Activated CD8-positive, alpha-beta memory T cell treated with anti-CD3 and anti-CD28 coated beads, Interleukin-2, amount 50 U/mL, for 1 hour (primary cell): ENCODE measurements around the gene CLNK.
A peak's percentile ranks its signal among the peaks of the same experiment; 100 is the strongest.
"Not testable (repeated sequence)": the region's sequence is repeated elsewhere in the genome, so short reads cannot be mapped to it uniquely, and the experiment has no call there.

Experiments
- DNase-seq: peaks from one replicate; pipeline ENCODE4 v3.0.0-alpha.2; 2020; ENCODE audit errors: extremely low read depth

The CLNK gene

DNA sequence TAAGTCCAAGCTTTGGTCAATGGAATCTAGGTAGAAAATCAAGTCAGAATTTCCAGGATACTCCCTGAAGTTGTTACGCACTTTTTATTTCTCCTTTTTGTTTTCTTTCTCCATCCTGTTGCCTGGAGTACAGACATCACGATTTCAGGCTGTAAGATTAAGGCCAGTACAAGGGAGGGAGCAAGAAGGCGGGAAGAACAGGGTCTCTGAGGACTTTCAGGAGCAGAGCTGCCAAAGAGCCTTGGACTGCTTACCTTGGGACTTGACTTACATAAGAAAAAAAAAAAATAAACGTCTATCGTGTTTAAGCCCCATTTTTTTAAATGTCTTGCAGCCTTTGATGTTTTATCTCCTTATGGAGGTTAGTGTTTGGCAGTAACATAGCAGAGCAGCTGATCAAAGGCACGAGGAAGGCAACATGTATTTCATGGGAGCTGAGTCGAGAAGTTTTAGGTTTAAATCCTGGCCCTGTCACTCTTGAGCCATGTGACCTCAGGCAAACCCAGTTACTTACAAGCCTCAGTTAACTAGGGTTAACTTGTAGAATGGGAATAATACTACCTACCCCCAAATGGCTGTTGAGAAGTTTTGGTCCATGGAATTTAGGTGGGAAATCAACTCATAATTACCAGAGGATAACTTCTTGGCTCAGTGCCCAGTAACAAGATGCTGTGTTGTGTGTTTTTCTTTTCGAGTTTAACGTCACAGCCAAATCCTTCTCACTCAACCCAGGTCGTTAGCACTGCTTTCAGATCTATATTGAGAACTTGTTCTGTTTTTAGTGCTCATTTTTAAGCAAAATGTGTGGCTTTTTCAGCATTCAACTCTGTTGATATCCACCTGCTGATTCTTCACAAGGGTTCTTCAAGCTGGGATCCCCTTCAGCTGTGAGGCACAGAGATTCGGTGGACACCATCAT is 106.8 kb downstream of the CLNK start:
- DNase-seq, result no peak

DNA sequence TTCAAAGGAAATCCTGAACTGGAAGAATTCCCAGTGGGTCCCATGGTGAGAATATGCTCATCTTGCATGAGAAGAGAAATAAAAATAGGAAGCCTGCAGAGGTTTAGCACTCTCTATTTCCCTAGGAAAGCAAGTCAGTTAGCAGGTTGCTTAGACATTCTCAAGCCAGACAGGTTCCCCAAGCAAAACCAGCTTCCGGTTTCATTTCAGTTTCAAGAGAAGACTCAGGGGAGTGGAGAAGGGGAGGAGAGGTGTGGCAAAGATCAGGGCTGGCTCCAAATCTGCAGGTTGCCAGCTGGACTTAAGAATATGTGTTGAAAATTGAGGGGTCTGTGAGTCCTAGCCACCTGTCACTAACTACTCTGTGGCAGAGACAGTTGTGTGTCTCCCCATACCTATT is 107.5 kb downstream of the CLNK start:
- DNase-seq, result no peak

DNA sequence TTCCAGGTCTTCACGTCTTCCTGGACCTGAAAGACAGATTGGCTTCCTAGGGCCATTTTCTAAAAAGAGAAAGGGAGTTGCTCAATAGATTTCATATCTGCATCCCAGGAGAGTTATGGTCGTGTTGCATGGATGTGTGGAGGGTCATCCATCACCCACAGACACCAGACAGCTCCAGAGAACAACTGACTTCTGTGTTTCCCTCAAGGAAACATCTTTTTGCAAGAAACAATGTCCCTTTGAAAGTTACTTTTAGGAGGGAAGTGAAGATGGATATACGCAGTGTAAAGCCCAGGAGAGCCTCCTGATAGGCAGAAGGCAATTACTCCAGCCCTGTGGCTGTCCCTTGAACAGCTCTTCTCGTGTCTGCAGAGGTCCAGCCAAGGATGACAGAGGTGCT is 108.3 kb downstream of the CLNK start:
- no peak for DNase-seq

DNA sequence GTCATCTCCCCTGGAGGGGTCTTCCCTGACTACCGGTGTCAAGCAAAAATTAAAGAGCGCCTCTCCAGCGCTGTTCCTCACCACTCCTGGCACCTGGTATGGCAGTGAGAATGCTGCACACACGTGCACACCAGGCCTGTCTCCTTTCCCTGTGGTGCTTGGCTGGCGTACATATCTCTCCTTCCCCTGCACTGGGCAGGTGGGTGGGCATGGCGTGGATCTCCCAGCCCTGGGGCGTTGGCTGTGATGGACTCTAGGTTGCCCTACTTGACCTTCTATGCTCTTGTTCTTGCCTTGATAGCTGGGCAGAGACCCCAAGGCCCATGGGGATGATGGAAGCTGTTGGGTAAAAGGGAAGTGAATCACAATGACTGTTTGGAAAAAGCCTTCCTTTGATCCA is 109.2 kb downstream of the CLNK start:
- no peak for DNase-seq

DNA sequence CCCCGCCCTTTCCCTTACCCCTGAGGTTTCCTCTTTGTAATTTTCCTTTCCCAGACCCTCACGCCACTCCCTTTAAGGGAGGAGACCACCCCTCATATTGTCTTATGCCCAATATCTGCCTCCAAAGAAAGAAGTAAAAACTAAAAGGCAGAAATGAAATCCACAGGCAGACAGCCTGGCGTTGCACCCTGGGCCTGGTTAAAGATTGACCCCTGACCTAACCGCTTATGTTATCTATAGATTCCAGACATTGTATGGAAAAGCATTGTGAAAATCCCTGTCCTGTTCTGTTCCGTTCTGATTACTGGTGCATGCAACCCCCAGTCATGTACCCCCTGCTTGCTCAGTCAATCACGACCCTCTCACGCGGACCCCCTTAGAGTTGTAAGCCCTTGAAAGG is 110.0 kb downstream of the CLNK start:
- DNase-seq, result not testable (repeated sequence)

DNA sequence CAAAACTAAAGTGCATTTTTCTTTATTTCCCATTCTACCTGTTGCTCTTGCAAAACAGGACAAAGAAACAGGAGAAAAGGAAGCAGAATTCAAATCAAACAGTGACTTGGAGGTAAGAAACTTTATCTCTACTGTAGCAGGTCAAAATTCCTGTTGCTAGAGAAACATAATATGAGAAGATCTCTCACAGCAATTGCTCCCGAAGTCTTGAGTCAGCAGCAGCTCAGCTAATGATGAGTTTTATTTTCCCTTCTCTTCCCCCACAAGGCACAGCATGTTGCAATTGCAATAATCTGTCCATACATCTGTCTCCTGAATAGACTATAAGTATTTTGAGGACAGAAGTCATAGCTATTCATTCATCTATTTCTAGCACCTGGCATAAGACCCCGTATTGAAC is 112.7 kb downstream of the CLNK start:
- no peak for DNase-seq

DNA sequence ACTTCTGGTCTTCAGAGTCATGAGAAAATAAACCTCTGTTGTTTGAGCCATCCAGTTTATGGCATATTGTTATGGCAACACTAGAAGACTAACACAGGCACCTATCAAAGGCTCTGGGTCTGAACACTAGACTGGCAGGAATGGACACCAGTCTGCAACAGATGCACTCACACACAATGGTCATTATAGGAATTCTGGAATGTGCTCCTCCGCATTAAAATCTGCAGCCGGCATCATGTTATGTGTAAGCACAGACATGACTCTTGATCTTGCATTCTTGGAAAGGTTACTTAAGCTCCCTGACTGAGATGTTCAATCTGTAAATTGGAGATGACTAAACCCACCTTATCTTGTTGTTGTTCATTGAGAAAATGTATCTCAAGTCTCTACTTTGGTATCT is 115.1 kb downstream of the CLNK start:
- DNase-seq, result no peak

DNA sequence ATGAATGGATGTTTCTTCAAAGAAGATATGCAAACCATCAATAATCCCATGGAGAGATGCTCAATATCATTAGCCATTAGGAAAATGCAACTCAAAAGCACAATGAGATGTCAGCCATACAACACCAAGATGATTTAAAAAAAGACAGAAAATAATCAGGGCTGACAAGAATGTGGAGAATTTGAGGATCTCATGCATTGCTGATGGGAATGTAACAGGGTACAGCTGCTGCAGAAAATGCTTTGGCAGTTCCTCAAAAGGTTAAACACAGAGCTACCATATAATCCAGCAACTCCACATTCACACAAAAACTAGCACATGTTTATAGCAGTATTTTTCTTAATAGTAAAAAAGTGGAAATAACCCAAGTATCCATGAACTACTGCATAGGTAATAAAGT is 116.8 kb downstream of the CLNK start:
- DNase-seq, result no peak

DNA sequence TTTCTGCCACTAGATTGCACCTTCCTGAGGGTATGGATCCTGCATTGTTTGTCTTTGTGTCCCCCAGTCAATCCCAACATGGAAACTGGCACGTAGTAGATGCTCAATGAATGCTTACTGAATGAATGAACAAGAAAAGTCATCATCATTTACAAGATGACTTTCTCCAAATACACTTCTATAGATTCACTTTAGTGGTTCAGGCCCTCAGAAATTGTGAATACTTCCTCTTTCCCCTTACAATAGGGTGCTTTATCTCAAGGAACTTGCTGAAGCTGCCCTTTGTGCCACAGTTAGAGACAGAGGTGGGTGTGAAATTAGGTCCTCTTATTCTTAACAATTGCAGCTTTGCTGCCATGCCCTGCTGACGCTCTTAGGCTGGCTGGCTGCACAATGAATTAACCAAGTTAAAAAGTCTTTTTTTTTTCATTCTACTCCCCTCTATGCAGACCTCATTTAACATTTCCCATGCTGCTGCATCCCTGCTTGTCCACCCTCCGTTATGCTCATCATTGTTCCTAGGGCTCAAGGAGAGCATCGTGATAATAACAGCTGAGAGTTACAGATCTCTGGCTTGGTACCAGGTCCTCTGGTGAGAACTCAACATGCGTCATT is 119.3 kb downstream of the CLNK start:
- no peak for DNase-seq

DNA sequence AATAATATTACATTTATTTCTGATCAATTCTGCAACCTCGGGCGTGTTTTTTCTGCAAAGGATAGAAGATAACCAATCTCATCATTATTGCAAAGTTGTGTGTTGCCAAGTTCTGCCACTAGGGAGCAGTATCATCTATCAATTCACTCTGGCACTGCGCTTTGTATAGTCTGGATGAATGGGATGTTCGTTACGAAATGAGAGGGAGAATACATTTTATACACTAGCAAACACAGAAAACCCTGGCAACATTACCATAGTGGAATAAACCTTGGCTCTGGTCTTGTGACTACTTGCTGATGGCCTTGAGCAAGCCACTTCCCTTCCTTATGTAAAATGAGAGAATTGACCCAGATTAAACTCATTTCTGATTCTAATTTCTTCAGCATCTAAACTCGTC is 129.9 kb downstream of the CLNK start:
- DNase-seq, result peak; percentile 3

DNA sequence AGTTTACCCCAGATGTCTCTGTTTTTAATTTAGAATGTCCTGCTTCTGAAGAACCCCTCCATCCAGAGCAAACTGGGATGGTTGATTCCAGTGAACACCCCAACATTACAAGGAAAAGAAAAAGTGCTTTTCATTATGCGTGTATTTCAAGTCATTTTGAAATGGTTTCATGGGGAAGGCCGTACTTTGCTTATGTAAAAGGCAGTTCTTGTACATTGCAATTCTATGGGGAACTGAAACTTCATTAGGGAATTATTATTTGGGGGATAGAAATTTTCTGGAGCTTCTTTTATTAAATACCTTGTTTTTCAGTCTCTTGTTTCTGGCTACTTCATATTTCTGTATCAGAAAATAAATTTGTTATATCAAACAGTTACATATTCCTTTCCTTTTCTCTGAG is 130.4 kb downstream of the CLNK start:
- DNase-seq, result no peak

DNA sequence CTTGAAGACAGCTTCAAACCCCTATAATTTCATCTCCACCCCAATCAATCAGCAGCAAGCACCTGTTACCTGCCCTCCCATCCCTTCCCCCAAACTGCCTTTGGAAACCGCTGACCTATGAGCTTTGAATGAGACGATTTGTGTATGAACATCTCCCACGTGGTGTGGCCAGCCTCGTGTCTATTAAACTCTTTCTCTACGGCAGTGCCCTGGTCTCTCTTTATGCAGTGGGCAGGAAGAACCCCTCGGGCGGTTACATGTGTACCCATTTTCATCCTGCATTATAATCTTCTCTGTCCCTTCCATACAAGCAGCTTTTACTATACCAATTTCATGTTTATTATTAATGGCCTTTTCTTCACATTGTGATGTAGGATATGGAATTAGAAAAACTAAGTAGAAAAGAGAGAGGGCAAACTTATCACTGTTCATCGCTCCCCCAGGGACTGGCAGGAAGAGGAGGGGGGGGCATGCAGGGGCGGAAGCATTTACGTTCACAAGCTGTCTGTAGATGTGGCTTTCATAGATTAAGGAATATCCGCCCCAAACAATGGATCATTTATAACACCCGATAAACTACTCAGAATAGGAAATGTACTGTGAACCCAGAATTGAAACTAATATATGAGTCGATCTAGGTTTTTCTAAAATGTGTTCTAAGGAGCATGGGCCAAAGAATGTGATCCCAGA is 131.8 kb downstream of the CLNK start:
- DNase-seq, result no peak

DNA sequence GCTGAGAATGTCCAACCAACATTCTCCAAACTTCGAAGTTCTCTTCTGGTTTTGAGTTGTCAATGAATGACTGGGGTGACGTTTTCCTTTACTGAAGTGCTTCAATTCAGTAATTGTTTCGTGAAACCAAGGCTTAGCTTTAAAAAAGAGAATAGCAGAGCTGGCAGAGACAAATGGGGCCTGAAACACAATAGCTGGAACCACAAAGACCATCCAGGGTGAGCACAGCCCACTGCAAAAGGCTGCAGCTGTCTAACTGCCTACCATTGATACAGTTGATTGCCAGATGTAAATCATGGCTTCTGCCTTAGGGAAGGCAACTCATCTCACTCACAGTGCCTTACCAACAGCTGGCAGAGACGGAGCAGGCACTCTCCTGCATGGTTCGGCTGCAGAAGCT is 148.7 kb downstream of the CLNK start:
- no peak for DNase-seq

DNA sequence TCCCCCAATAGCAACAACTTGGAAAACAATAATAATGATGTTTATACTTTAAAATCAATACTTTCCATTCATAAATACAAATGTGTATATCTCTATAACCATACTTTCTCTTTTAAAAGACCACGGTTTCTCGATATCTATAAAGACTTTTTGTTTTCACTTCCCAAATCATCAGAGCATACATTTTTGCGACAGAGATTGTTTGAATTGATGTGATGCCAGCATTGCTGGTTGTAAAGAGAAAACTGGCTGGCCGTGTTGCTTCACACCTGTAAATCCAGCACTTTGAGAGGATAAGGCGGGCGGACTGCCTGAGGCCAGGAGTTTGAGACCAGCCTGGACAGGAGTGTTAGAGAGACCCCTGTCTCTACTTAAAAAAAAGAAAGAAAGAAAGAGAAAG is 149.7 kb downstream of the CLNK start:
- DNase-seq, result no peak

DNA sequence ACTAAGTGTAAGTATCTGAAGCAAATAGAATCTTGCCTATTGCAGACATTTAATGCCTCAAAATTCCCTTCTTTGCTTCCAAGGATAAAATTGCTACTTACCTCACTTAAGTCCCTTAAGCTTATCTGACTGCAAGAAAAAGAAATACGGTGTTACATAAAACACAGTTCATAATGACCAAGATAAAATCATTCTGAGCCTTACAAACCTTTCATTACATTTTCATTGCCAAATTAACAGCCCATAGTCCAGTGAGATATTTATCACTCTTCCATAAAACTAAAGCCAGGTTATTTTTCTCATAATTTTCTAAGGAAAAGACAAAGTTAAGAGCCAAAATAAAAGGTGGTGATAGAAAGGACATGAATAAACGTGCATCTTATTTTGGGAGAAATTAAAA is 152.4 kb downstream of the CLNK start:
- DNase-seq, result no peak

DNA sequence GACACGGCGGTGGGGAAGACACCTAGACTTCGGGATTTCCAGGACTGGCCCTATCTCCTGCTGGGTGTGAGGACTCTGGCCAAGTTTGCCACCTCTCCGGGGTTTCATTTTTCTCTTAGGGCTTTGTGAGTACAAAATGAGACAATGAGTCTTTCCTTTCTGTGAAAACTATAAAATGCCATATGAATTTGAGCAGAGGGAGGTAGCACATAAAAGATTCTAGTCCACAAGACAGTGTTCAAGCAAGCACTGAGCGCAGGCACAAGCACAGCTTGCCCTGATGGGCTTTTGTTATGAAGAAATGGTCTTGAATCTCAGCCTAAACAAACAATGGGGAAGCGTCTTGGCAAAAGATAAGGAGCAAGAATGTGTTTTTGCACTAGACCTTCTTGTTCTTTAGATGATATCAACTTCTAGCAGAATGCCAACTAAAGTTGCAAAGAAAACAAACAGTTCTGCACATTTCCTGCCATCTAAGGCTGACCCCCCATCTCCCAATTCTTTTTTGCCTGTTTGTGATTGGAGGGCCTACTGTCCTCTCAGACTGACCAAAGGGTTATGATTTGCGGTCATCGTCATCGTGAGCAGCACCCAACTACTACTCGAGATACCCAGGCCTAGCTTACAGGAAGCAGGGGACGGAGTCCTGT is 154.3 kb downstream of the CLNK start:
- DNase-seq, result no peak

DNA sequence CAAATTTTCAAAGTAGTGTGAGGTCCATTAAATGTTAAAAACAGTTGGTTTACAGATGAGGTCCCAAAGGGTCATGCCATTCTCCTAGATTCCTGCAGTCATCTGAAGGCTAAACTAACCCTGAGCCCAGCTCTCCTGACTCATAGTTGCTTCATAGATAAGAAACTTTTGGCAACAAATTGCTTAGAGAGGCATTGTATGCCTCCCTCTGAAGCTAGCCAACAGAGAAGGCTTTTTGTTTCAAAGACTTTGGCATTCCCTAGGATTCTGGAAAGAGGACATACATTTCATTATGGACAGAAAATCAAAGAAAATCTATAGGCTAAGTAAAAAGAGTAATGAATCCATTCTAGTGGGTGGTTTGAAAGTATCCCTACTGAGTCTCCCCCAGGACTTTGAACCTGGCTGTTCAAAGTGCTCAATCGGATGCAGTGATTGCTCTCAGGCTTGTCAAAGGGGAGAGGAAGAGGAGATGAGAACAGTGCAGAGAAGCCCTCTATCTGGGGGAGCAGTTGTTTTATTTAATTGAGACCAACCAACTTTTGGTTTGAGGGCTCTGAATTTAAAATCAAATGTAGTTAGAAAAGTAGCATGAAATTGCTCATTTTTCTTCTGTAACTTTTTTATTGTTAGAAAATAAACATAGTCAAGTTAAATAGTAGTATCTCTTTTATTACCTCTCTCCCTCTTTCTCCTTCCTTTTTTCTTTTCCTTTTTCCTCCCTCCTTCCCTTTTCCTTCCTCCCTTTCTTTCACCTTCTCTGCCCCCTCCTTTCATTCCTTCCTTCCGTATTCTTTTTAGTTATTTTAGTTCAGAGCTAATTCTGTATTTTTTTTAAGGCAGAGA is 155.1 kb downstream of the CLNK start:
- DNase-seq, result no peak

DNA sequence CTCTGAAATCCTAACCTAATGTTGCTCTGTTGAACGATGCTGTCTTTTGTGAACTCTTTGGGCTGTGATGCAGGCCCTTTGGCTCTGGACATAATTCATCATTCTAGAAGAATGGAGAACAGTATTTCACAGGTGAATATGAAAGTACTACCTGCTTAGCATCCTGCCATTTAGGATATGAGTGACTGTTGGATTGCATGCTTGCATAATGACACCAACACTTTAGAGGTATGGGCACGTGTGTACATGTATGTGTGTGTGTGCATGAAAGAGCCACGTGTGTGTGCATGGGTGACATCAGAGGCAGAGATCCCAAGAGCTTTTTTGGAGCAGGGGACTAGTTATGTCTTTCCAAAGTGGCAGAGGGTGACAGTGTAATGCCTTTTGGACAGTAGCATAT is 157.1 kb downstream of the CLNK start:
- DNase-seq, result no peak

DNA sequence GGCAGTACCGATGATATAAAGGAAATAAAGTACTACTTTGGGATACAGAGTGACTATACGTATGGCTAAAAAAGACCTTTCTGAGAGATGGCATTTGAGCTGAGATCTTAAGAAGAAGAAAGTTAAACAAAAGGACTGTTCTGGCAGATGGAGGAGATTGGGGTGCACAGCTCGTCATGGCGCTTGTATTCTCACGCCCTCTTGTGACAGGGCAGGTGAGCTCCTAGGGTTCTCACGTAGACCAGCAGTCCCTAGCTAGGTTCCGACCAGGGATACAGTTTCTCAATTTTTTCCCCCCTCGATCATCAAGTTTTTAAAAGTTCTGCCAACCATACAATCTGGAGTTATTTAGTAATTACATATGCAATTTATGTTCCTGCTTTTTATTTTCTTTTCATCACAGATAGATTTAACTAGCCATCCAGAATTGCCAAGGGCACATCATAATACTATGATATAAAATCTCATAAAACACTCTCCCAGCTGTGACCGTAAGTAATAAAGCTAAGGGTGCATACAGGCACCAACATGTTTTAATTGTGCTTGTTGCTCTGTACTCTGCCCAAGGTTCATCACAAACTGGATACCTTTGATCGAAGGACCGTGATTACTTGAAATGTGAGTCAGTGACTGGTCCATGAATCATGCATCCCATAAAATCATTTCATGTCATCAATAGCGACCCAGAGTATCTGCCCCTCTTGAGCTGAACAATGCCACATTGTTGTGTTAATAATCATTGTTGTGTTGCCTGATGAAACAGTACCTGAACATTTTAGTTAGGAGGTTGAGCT is 157.9 kb downstream of the CLNK start:
- DNase-seq, result no peak

DNA sequence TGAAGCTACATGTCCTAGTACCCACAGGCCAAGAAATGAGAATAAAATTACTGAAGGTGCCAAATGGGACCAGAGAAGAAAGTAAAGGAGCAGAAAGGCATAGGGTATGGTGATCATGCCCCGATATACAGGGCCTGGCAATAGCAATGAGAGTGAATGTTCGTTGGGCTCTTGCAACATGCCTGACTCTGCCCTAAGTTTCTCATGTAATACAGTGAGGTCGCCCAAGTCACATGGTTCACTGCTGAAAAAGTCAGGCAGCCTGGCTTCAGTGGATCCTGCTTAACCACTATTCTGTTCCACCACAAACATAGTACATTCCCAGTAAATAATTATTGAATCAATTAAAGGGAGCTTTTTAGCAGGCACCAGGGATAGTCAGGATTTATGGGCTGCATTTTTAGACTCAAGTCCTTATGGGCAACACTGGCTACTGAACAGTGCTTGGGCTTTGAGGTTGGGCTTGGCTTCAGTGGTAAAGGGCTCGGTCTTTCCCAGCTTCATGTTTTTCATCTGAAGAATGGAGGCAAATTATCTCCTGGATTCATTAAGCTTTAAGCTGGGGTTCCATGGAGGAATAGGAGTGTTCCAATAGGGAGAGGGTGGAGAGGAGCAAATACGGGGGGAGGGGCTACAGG is 160.3 kb downstream of the CLNK start:
- DNase-seq, result no peak
